CD4-positive, alpha-beta T cell treated with Interferon alpha-2 for 1 hour (primary cell): Measurements from ENCODE around the gene ATRX.
A peak's percentile ranks its signal among the peaks of the same experiment; 100 is the strongest.
"Not testable (repeated sequence)": the region's sequence is repeated elsewhere in the genome, so short reads cannot be mapped to it uniquely, and the experiment has no call there.

Experiments used
- DNase-seq, 2 donors: peaks; one replicate each; pipeline ENCODE4 v3.0.0-alpha.2; 2020 to 2022

Gene ATRX

DNA sequence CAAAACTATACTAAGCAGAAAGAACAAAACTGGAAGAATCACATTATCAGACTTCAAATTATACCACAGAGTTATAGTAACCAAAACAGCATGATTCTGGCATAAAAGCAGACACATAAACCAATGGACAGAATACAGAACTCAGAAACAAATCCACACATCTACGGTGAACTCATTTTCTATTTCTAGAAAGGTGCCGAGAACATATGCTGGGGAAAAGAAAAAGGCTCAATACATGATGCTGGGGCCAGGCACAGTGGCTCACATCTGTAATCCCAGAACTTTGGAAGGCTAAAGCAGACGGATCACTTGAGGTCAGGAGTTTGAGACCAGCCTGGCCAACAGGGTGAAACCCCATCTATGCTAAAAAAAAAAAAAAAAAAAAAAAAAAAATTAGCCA is 52.7 kb downstream of the ATRX start:
- no peak for DNase-seq

DNA sequence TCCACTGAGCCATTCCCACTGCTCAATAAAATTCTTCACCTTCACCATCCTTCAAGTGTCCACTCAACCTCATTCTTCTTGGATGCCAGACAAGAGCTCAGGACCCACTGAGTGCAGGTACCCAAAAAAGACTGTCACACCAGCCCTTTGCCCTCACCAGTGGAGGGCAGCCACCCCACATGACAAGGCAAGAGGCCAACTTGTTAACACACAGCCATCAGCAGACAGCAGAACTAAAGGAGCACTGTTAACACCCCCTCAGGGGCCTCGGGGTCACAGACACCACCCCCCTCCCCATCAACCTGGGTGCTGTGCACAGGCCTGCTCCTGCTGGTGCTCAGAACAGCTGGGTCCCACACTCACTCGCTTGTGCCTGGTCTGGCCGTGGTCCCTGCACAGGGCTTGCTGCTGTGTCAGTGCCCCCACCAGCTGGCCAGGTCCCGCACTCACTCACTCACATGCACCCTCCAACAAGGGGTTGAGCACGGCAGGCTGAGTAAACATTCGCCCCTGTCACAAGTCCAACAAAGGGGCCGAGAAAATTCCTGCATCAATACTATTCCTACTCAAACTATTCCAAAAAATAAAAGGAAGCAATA is 54.1 kb downstream of the ATRX start:
- peak in 1 of 2 donors; percentile 1 for DNase-seq

DNA sequence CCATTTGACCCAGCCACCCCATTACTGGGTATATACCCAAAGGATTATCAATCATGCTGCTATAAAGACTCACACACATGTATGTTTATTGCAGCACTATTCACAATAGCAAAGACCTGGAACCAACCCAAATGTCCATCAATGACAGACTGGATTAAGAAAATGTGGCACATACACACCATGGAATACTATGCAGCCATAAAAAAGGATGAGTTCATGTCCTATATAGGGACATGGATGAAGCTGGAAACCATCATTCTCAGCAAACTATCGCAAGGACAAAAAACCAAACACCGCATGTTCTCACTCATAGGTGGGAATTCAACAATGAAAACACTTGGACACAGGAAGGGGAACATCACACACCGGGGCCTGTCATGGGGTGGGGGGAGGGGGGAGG is 59.9 kb downstream of the ATRX start:
- DNase-seq: not testable (repeated sequence)

DNA sequence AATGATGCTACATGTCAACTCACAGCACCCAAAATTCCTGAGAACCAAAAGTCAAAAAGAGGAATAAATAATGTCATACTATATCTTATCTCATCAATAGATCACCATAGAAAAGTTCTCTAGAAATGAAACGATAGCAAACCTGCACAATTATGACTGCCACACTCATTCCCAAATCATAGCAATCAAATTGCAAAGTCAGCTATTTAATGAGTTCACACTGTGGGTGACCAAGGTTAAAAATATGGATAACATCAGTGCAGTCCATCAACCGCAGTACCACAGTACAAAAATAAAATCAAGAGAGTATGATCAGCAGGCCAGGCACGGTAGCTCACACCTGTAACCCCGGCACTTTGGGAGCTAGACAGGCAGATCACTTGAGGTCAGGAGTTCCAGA is 62.3 kb downstream of the ATRX start:
- DNase-seq: no peak

DNA sequence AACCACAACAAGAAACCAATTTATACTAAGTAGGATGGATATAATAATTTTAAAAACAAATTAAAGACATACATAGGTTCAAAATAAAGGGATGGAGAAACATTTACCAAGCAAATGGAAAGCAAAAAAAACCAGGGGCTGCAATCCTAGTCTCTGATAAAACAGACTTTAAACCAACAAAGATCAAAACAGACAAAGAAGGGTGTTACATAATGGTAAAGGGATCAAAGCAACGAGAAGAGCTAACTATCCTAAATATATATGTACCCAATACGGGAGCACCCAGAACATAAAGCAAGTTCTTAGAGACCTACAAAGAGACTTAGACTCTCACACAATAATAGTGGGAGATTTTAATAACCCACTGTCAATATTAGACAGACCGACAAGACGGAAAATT is 66.6 kb downstream of the ATRX start:
- DNase-seq: no peak

DNA sequence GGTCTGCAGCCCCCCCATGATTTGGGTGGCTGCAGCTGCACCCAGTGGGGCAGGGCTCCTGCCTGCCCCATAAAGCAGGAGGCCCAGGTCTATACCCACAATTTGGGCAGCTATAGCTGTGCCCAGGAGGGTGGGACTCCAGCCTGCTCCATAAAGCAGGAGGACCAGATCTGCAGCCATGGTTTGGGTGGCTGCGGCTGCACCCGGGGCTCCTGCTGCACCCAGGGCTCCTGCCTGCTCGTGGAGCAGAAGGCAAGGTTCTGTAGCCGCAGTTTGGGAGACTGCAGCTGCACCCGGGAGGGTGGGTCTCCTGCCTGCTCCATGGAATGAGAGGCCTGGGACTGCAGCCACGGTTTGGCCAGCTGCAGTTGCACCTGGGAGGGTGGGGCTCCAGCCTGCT is 81.1 kb downstream of the ATRX start:
- no peak for DNase-seq

DNA sequence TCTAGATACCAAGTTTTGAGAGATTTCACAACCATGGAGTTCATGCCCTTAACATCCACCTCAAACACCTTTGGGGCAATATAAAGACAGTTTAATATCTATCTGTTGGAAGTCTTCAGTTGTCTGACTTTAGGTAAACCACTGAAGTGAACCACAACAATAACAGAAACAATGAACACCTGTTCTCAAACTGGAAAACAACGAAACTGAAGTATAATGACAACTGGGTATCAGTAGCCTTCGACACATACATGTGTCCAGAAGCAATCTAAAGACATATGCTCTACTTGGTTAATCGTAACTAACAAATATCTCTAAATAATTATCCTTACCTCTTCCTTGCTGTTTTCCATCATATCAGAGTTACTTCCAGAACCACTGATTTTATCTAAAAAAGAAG is 87.8 kb downstream of the ATRX start:
- DNase-seq: no peak

DNA sequence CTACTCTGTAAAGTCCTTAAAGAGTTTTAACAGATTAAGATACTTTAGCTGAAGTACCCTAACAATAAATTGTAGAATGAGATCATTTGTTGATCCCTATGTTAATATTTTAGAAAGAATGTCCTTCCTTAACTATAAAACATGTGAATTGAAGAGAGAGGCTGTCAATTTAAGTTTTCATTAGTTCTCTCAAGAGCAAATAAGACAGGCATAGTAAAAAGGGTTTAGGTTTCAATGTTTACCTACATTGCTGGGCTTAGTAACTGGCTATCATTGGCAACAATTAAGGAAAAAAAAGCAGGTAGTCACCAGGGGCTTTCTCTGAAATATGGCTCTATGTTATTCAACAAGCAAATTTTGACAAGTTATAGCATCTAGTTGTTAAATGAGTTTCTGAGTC is 91.5 kb downstream of the ATRX start:
- no peak for DNase-seq

DNA sequence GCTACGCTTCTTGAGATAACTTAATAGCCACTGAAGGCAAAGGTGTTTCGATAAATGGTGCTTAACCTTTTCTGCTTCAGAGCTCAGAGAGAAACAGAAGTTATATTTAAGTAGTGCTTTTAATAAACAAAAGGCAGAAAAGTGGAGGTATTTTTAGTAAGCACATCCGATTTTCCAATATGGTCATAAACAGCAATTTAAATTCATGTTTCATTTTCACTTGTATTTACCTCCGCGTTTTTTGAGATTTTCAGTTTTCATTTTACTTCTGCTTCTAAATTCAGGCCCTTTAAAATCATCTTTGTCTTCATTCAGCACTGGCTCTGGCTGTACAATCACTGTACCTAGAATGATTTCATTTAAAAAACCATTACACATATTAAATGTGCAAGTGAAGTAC is 92.4 kb downstream of the ATRX start:
- DNase-seq: no peak

DNA sequence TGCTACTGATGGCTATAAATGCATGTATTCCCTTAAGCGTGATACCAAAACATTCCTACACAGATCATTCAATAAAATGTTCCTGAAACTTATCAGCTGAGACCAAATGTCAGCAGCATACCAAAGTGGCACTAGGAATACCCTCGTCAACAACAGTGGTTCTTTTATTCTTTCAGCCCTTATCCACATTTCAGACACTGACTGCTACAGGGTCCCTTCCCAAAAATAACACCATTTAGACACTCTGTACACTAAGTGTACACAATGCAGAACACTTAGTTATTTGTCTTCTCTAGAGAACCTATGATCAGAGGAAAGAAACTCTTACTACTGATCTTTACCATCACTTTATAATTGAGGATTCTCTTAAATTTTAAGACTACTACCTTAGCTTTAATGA is 94.1 kb downstream of the ATRX start:
- DNase-seq: no peak

DNA sequence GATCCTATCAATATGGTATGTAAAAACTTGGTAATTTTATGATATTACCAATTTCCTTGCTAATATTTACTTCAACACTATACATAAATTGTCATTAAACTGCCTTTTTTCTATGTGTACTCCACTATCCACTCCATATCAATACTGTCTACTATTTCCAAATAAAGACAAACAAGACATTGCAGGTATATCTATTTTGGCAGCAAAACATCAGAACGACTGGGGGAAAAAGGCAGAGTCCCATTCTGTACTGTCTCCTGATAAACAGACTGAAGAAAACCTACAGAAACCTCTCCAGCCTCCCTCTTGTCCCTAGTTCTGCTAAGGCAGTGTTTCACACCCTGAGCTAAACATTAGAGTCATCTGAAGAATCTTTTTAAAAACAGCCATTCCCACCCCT is 96.6 kb downstream of the ATRX start:
- no peak for DNase-seq

DNA sequence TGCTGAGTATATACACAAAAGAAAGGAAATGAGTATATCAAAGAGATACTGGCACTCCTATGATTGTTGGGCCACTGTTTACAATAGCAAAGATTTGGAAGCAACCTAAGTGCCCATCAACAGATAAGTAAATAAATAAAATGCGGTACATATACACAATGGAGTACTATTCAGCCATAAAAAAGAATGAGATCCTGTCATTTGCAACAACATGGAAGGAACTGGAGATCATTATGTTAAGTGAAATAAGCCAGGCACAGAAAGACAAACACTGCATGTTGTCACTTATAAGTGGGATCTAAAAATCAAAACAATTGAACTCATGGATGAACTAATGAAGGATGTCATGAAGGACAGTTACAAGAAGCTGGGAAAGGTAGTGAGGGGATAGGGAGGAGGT is 100.3 kb downstream of the ATRX start:
- DNase-seq: not testable (repeated sequence)

DNA sequence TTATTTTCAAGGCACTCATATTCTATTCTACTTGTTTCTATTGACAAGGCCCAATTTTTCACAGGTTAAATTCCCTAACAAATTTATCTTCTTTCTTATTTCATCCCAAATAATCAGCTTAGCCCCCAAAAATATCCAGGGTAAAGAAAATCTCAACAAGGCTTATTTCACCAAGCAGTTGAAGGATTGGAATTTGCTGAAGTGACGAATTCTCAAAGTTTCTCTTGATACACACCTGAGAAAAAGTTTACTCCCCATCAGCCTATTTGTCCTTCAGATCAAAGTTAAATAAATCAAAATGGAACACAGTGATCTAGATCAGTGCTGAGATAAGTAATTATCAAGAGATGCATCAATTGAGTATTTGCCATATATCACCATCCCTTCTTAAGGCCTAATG is 106.9 kb downstream of the ATRX start:
- DNase-seq: no peak

DNA sequence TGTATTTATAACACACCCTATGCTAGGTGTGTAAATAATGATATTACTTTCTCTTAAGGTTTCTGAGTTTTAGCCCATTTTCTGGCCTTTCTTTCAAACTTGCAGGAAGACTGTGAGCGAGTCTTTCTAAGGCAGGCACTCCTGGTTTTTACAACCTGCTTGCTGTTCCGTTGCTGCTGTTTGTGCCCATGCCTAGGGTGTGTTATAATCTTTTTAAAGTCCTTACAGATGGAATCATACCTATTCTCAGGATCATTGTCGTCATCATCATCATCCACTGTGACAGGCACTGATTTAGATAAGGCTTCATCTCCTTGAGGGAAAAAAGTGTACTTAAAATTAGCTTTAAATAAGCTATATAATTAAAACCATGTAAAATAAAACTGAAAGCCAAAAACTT is 110.0 kb downstream of the ATRX start:
- no peak for DNase-seq

DNA sequence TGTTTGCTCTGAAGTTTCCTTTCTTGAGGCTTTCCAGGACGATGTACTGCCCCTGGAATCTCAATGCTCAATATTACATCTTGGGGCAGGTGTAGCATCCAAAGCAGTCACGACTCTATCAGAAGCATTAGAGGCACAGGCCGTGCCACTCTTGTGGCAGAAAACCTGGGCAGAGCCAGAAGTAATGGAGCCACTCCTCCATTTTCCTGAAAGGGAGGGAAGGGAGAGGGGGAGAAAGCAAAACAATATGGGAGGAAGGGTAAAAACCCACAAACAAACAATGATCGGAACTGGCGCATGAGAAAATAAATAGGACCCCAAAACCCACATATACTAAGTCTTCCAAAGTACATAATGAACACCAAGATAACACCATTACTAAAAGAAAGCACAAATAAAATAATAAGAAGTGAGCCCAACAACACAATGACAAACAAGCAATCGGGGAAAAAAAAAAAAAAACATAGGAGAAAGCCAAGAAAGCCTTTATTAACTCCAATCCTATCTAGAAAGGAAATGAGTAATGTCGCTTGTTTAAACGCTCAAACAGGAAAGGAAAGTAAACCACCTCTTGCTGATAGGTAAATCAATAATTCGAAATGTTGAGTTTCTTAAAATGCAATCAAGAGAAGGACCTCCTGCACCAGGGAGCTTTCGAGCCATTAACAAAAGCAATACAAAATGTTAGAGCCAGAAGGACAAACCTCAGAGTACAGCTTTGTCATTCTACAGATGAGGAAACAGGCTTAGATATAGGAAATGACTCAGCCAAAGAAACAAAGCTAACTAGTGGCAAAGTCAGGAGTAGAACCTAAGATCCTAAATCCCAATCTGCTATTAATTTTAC is 117.4 kb downstream of the ATRX start:
- no peak for DNase-seq

DNA sequence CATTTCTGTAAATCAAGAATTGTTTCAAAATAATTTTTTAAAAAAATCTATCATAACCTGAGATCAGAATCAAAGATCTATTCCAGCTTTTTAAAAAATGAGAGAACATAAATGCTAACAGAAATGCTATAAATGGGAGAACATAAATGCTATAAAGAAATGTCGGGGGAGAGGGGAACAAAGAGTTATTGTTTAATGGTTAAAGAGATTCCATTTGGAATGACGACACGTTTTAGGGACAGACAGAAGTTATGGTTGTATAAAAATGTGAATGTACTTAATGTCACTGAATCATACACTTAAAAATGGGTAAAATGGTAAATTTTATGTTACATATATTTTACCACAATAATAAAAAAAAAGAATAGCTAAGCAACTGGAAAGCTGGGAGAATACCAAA is 127.1 kb downstream of the ATRX start:
- DNase-seq: no peak

DNA sequence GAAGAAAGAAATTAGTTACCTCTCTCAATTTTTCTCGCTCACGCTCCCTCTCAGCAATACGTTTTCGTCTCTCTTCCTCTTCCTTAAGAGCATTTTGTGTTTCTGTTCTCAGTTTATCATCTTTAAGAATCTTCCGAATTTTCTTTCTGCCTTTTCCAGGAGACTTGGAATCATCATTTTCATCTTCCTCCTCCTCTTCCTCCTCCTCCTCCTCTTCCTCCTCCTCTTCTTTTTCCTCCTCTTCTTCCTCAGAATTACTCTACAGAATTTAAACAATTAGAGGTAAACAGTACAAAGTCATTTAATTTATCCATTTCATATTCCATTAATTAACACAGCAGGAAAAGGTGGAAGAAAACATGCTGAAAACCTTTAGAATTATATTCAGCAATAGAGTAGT is 133.9 kb downstream of the ATRX start:
- DNase-seq: no peak

DNA sequence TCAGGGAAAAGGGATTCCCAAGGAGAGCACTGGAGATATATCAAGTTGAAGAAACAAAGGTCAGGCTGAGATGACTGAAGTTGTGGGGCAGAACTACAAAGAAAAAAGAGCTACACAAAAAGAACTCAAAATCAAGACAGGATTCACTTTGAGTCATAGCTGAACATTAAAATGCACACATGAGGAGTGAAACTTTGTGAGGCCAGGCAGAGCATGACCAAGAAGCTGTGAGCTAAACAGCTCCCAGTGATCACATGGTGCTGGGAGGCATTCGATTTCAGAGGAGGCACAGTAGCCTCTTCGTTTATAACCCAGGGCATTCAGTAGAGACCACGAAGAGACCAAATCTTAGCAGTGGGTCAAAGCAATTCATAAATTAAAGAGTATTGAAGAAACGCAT is 145.3 kb downstream of the ATRX start:
- DNase-seq: no peak

DNA sequence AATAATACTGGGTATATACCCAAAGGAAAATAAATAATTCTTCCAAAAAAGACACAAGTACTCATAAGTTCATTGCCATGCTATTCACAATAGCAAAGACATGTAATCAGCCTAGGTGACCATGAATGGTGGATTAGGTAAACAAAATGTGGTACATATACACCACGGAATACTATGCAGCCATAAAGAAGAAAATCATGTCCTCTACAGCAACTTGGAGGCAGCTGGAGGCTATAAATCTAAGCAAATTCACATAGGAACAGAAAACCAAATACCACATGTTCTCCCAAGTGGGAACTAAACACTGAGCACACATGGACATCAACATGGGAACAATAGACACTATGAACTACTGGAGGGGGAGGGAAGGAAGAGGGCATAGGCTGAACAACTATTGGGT is 146.2 kb downstream of the ATRX start:
- DNase-seq: no peak

DNA sequence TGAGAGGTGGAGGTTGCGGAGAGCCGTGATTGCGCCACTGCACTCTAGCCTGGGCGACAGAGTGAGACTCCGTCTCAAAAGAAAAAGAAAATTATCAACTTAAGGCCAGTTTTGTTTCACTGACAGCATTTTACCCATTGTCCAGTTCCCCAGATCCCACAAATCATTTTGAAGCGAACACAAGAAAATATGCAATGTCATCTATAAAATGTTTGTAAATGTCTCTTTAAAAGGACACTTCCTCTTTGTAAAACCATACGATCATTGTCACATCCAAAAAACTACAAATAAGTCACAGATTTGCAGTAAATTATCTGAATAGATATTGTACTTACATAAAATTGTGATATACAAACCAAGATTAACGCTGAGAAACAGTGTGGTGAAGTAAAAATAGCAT is 147.6 kb downstream of the ATRX start:
- no peak for DNase-seq

DNA sequence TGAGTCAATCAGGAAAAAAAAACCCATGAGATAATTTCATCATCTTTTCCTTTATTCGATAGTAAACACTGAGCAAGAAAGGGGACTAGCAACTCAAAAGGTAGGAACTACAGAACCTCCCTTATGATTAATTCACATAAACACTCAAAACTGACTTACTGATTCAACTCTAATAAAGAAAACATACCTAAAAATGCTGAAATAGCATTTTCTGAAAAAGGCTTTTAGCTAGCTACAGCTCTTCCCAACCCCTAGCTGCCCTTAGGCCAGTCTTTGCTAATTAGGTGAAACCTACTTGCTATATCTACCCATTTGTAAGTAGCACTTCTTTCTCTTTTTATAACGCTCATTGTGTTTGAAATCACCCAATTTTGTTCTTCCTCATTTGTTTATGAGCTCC is 150.6 kb downstream of the ATRX start:
- no peak for DNase-seq

DNA sequence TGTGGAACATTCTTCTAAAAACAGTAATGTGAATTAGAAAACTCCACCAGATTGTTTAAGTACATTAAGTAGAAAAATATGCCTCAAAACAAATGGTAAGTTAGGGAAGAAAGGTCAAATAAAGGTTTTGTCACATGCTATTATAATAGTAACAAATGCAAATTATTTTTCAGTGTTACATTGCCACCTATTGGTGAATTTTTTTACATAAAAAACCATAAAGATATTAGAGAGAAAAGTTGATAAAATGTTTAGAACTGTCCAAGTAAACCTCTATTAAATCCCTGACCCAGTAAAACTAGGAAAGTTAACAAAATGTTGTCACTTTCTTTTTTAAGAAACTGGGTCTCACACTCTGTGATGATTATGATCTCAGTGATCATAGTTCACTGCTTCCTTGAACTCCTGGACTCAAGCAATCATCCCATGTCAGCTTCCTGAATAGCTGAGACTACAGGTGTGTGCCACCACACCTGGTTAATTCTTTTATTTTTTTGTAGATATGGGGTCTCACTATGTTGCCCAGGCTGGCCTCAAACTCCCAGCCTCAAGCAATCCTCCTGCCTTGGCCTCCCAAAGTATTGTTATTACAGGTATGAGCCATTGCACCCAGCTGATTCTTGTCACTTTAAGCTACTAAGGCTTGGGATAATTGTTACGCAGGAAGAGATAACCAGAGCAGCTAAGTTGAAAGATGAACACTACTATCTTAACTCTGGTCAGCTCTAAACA is 157.6 kb downstream of the ATRX start:
- DNase-seq: no peak

DNA sequence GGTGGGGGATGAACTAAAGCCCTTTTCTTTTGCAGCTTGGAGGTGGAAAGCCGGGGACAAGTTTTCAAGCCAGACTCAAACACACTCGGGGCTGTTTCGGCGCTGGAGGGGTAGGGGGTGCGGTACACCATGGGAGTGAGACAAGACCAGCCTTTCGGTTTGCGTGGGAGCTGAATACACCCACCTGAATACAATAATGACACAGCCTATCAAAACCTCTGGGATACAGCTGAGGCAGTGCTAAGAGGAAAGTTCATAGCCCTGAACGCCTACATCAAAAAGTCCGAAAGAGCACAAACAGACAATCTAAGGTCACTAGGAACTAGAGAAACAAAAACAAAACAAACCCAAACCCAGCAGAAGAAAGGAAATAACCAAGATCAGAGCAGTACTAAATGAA is 163.3 kb downstream of the ATRX start:
- peak in 1 of 2 donors; percentile 4 for DNase-seq

DNA sequence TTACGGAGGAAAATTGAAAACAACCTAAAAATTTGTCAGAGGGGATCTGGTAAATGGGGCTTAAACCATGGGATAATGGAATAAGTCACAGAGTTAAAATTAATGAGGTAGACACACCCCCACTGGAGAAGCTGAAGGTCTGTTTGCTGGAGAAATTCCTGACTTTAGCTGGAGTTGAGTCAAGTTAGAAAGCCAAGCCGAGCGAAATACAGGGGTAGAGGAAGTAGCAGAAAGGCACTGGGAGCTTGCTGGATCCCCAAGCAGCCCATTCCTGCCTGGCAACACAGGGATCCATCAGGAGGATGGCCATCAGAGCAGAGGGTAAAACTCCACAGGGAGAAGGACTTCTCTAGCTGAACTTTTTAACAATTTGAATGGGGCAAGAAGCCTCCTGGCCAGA is 163.8 kb downstream of the ATRX start:
- no peak for DNase-seq
